Smooth muscle cell (in vitro differentiated cells): ENCODE measurements around the gene TCF25. TPM values are rescaled to one million over a fixed set of nuclear protein-coding genes. Genes with fewer than 3 reads are reported as not detected.

Experiments
- DNase-seq: peaks from one replicate; lab custom pipeline; 2025; ENCODE audit not compliant: unreplicated experiment; lab: John Stamatoyannopoulos, UW
- H2AFZ ChIP-seq: fragments of 200-600 bp; sonication (generic); 2 replicates; pipeline ENCODE4 v1.6.0; 2016; ENCODE audit warnings: antibody characterized with exemption, low read depth, mild to moderate bottlenecking
- H3F3A ChIP-seq: fragments of 200-600 bp; sonication (generic); 2 replicates; pipeline ENCODE4 v1.6.0; 2017; ENCODE audit warnings: antibody characterized with exemption, low read depth
- H3K27ac ChIP-seq: fragments of 200-600 bp; sonication (generic); 2 replicates; pipeline ENCODE4 v1.5.1; 2016; ENCODE audit warnings: low read depth, mild to moderate bottlenecking
- H3K27me3 ChIP-seq: fragments of 200-600 bp; sonication (generic); 2 replicates; pipeline ENCODE4 v1.6.1; 2016; ENCODE audit warnings: low read depth, mild to moderate bottlenecking
- H3K36me3 ChIP-seq: fragments of 200-600 bp; sonication (generic); 2 replicates; pipeline ENCODE4 v1.5.1; 2016; ENCODE audit warnings: low read depth
- H3K4me1 ChIP-seq: fragments of 200-600 bp; sonication (generic); 2 replicates; pipeline ENCODE4 v1.5.1; 2016; ENCODE audit warnings: low read depth
- H3K4me2 ChIP-seq: fragments of 200-600 bp; sonication (generic); 2 replicates; pipeline ENCODE4 v1.6.0; 2016; ENCODE audit warnings: mild to moderate bottlenecking
- H3K4me3 ChIP-seq: fragments of 200-600 bp; sonication (generic); 2 replicates; pipeline ENCODE4 v1.5.1; 2016; ENCODE audit warnings: mild to moderate bottlenecking
- H3K79me2 ChIP-seq: fragments of 200-600 bp; sonication (generic); 2 replicates; pipeline ENCODE4 v1.6.0; 2016; ENCODE audit warnings: low read depth, mild to moderate bottlenecking
- H3K9ac ChIP-seq: fragments of 200-600 bp; sonication (generic); 2 replicates; pipeline ENCODE4 v1.6.0; 2016; ENCODE audit warnings: low read depth
- H3K9me3 ChIP-seq: fragments of 200-600 bp; sonication (generic); replicated peaks from 2 replicates; pipeline ENCODE4 v1.5.1; 2016; ENCODE audit warnings: low read depth
- H4K20me1 ChIP-seq: fragments of 200-600 bp; sonication (generic); 2 replicates; pipeline ENCODE4 v1.6.0; 2016; ENCODE audit warnings: low read depth
- WGBS: methylation state at CpG from one replicate; pipeline ENCODE4 v1.1.7; 2016; ENCODE audit warnings: low lambda C conversion rate; 5-methylcytosine and 5-hydroxymethylcytosine counted together
- polyA plus RNA-seq: library from polyadenylated mRNA; unstranded; fragments of >200 nt; fragmentation: Nextera tagmentation; extraction: Ambion mirVana; gene quantifications from 2 replicates; pipeline ENCODE4 v1.2.1, GENCODE V29; 2016
- total RNA-seq: library from RNA; depleted of rRNA; stranded (reverse); fragments of >200 nt; gene quantifications from 2 replicates; pipeline ENCODE4 v1.2.3, GENCODE V29; 2014
- TF ChIP-seq, protein P1 (sequence below): fragments of 200-600 bp; sonication (generic); IDR thresholded peaks from 2 replicates; pipeline ENCODE4 v1.5.1; 2017; ENCODE audit warnings: borderline replicate concordance, mild to moderate bottlenecking, antibody characterized with exemption; ENCODE audit not compliant: insufficient read depth, poor library complexity, severe bottlenecking

TCF25 gene
- total and polyA plus RNA-seq, 2 experiments from 2014 or later, result 99.8 to 174 TPM

DNA sequence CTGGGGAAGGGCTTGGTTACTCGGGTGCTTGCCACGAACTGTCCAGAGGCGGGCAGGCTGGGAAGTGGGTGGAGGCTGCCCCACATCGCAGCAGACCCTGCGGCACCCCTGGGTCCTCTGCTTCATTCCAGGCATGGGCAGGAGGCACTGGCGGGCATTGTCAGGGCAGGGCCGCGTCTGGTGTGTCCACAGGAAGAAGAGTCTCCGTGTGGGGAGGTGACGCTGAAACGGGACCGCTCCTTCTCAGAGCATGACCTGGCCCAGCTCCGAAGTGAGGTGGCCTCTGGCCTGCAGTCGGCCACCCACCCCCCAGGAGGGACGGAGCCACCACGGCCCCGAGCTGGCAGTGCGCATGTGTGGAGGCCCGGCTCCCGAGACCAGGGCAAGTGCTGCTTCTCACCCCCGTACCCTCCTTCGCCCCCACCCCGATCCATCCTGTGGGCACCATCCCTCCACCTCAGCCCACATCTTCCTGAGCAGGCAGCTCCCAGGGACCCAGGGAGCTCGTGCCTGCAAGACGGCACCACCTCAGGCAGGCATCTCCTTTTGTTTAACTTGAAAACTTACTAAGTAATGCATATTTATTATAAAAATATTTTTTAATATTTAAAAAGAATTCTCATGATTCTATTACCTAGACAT lies 14.3 kb upstream of the TCF25 start:
- no peaks in the 10 kb centered on the region for H3K36me3 ChIP-seq
- H3K9ac ChIP-seq, result no peak overlapping the region
- TF ChIP-seq, protein P1, sequence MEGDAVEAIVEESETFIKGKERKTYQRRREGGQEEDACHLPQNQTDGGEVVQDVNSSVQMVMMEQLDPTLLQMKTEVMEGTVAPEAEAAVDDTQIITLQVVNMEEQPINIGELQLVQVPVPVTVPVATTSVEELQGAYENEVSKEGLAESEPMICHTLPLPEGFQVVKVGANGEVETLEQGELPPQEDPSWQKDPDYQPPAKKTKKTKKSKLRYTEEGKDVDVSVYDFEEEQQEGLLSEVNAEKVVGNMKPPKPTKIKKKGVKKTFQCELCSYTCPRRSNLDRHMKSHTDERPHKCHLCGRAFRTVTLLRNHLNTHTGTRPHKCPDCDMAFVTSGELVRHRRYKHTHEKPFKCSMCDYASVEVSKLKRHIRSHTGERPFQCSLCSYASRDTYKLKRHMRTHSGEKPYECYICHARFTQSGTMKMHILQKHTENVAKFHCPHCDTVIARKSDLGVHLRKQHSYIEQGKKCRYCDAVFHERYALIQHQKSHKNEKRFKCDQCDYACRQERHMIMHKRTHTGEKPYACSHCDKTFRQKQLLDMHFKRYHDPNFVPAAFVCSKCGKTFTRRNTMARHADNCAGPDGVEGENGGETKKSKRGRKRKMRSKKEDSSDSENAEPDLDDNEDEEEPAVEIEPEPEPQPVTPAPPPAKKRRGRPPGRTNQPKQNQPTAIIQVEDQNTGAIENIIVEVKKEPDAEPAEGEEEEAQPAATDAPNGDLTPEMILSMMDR, result no peak
- no peak overlapping the region for H3K4me2 ChIP-seq
- no peaks in the 10 kb centered on the region for H3K9me3 ChIP-seq
- H3K27me3 ChIP-seq, result no peaks in the 10 kb centered on the region
- no peak overlapping the region for H3K4me3 ChIP-seq
- H3F3A ChIP-seq, result no peaks in the 10 kb centered on the region
- no peak overlapping the region for H3K27ac ChIP-seq
- H3K4me1 ChIP-seq, result no peaks in the 10 kb centered on the region
- H3K79me2 ChIP-seq, result no peaks in the 10 kb centered on the region
- no peak for DNase-seq
- no peaks in the 10 kb centered on the region for H4K20me1 ChIP-seq
- WGBS, result 92% methylated on average over 16 of the region's 25 CpGs
- no peak overlapping the region for H2AFZ ChIP-seq

DNA sequence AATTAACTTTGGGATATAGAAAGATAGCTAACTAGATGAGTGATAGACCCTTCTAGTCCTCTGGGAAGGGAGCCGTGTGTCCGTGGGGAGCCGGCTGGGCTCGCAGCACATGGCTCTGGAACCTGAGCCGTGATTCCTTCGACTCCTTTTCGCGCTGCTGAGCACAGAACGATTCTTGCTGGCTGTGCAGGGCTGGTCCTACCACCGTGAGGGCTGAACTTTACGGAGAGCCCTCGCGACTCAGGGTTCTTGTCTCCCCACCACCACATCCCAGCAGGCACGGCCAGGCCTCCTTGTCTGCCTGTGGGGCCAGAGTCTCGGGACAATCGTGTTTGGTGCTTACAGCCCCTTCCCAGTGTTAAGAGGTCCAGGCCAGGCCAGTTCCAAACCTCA lies 13.8 kb upstream of the TCF25 start:
- H3K79me2 ChIP-seq, result no peaks in the 10 kb centered on the region
- H3K9me3 ChIP-seq, result no peaks in the 10 kb centered on the region
- H3K4me2 ChIP-seq, result no peak overlapping the region
- DNase-seq, result no peak
- no peaks in the 10 kb centered on the region for H4K20me1 ChIP-seq
- 91% methylated on average over 16 of the region's 16 CpGs for WGBS
- peaks cover 3% of the 10 kb centered on the region for H3F3A ChIP-seq
- no peak overlapping the region for H3K4me3 ChIP-seq
- H3K9ac ChIP-seq, result no peak overlapping the region
- H3K27ac ChIP-seq, result no peak overlapping the region
- no peaks in the 10 kb centered on the region for H3K36me3 ChIP-seq
- H2AFZ ChIP-seq, result no peak overlapping the region
- H3K27me3 ChIP-seq, result no peaks in the 10 kb centered on the region
- TF ChIP-seq, protein P1, result no peak
- no peaks in the 10 kb centered on the region for H3K4me1 ChIP-seq

DNA sequence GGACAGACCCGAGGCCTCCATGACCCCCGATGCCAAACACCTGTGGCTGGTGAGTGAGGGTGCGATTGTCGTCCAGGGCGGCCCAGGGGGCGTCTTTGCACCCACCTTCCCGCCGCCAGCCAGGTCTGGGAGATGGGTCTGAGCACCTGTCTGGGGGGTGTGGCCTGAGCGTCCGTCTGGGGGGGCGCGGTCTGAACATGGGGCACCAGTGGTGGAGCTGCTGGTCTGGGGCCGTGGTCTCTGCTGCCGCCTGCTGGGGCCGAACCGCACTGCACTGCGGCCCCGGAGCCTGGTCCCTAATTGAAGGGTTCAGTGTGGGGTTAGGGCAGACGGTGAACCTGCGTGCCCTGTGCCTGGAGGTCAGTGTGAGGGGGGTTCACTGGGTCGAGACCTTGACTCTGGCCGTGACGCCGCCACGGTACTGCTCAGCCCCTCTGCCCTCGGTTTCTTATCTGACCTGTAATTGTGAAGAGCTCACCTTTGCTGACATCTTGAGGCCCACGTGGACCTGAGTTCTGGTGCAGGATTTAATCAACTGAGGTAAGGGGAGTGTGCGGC lies 12.6 kb upstream of the TCF25 start:
- H3K36me3 ChIP-seq, result no peaks in the 10 kb centered on the region

More for the DNA sequence above, 12.6 kb upstream of the TCF25 start:
- H3K9ac ChIP-seq, result no peak overlapping the region
- H3K4me1 ChIP-seq, result no peaks in the 10 kb centered on the region
- H3F3A ChIP-seq, result peaks cover 3% of the 10 kb centered on the region
- H3K9me3 ChIP-seq, result no peaks in the 10 kb centered on the region
- DNase-seq, result peak; percentile 14
- no peak overlapping the region for H3K27ac ChIP-seq
- TF ChIP-seq, protein P1, result peak; percentile 95
- 28% methylated on average over 28 of the region's 28 CpGs for WGBS
- H3K27me3 ChIP-seq, result no peaks in the 10 kb centered on the region
- H3K4me2 ChIP-seq, result no peak overlapping the region
- no peak overlapping the region for H2AFZ ChIP-seq
- no peak overlapping the region for H3K4me3 ChIP-seq
- no peaks in the 10 kb centered on the region for H3K79me2 ChIP-seq
- H4K20me1 ChIP-seq, result no peaks in the 10 kb centered on the region
